GM18909 (cell line): ENCODE measurements around the gene C1QA.

Experiments
- ATAC-seq: cut with Tn5 transposase; IDR thresholded peaks from one replicate; pipeline ENCODE4 v1.9.1; 2021; ENCODE audit warnings: mild to moderate bottlenecking; ENCODE audit not compliant: unreplicated experiment, poor library complexity

Gene C1QA

DNA sequence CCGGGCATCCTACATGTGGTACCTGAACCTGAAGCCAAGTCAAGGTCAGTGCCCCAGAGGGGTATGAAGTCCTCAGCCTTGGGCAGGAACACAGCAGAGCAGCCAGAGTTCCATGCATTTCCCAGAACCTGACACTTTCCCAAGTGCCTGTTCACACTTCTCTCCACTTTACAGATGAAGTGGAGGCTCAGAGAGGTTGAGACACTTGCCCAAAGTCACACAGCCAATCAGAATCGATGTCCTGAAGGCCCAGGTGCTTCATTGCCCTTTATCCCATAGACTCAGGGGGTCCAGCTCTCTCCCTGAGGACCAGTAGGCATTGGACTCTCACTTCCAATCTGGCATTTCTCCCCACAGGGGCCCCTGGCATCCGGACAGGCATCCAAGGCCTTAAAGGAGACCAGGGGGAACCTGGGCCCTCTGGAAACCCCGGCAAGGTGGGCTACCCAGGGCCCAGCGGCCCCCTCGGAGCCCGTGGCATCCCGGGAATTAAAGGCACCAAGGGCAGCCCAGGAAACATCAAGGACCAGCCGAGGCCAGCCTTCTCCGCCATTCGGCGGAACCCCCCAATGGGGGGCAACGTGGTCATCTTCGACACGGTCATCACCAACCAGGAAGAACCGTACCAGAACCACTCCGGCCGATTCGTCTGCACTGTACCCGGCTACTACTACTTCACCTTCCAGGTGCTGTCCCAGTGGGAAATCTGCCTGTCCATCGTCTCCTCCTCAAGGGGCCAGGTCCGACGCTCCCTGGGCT lies 2.2 kb downstream of the C1QA start:
- no peak for ATAC-seq

DNA sequence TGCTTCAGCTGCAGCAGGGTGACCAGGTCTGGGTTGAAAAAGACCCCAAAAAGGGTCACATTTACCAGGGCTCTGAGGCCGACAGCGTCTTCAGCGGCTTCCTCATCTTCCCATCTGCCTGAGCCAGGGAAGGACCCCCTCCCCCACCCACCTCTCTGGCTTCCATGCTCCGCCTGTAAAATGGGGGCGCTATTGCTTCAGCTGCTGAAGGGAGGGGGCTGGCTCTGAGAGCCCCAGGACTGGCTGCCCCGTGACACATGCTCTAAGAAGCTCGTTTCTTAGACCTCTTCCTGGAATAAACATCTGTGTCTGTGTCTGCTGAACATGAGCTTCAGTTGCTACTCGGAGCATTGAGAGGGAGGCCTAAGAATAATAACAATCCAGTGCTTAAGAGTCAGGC lies 2.9 kb downstream of the C1QA start:
- no peak for ATAC-seq

DNA sequence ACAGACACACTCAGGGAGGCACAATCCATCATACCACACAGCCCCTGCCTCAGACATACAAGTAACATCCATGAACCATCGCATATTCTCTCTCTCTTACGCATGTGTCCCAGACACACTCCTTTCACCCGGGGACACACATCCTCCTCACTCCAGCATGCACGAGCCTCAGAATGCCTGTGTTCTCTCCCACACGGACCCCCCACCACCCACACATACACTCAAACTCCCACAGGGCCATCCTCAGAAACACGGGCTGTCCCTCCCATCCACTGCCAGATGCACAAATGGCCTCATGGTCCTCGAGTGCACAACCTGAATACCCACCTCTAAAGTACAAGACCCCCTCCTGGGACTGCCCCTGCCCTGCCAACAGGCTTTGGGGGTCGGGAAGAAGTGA lies 4.8 kb downstream of the C1QA start:
- no peak for ATAC-seq

DNA sequence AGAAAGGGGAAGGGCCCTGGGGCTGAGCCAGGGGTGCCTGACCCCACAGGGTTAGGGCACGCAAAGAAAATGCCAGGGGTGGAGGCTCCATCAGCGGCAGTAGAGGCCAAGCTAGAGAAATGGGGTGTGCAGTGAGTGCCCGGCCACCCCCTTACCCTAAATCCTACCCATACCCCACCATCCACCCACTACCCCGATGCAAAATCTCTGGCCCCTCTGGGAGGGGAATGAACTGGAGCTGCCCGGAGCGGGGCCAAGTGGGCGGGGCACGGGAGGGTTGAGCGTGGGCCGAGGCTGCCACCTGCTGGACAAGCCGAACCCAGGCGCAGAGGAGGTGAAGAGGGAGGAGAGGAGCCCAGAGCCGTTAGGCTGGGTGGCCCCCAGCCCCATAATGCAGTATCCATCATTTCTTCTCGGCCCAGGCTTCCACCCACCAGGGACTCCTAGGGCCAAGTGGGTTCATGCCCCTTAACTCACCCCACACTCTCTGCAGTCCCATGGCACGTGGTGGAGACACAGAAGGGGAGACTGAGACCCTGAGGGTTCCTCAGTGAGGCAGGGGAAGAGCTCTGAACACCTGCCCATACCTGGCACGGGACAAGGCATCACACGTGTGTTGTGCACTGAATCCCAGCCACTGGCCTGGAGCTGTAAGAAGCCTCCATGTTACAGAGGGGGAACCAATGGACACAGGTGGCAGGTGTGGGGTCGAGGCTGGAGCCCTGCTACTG lies 5.6 kb downstream of the C1QA start:
- ATAC-seq = no peak

DNA sequence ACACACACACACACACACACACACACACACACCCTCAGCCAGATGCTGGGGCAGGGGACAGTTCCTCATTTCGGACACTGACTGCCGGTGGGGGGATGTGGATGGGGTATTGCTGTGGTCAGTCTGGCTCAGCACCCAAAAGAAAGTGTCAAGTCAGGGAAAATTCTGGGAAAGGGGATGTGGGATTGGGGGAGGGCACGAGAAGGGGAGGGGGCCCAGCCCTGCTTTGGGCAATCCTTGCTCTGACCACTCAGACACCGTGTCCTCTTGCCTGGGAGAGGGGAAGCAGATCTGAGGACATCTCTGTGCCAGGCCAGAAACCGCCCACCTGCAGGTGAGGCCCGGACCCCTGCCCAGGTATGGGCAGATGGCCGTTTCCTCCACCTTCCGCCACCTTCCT lies 7.0 kb downstream of the C1QA start, which contains the start of gene C1QC:
C1QC (plus strand) TSS at position 253 of the 400 bp plus-strand sequence. CDS start 391 bp downstream, outside the sequence.
- no peak for ATAC-seq

DNA sequence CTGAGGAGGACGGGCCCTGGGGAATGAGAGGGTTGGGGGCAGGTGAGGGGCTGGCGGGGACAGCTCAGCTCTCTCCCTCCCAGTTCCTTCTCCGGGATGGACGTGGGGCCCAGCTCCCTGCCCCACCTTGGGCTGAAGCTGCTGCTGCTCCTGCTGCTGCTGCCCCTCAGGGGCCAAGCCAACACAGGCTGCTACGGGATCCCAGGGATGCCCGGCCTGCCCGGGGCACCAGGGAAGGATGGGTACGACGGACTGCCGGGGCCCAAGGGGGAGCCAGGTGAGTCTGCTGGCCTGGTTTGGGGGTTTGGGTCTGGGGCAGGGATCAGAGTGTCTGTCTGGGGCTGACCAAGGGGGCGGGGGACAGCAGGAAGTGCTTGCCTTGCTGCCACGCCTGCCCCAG lies 7.5 kb downstream of the C1QA start:
- no peak for ATAC-seq

DNA sequence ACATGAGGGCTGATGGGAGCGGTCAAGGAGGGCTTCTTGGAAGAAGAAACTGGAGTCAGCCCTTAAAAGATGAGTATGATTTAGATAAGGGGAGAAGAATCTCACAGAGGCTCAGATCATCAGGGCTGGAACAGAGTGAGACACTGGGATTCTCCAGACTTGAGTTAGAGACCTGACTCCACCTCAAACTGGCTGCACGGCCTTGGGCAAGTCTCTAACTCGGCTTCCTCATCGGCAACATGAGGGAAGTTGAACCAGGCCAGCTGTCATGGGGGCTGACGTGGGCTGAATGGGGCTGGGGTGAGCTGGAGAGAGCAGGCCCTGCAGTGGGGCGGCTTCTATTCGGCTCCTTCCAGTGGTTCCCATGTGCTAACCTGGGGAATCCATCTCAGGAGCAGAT lies 9.5 kb downstream of the C1QA start:
- no peak for ATAC-seq

DNA sequence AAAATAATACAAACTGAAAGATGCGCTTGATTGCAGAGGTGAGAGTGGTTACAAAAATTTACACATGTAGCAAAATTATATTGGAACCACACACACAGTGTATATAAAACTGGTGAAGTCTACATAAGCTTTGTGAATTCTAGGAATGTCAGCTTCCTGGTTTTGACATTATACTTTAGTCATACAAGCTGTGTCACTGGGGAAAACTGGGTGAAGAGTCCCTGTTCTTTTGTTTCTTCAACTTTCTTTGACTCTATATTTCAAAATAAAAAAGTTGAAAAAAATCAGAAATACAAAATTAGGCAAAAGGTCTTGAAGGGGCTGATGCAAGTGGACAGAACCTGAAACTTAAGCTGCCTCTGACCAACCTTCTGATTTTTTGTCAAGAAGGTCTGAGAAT lies 10.0 kb downstream of the C1QA start:
- no peak for ATAC-seq

DNA sequence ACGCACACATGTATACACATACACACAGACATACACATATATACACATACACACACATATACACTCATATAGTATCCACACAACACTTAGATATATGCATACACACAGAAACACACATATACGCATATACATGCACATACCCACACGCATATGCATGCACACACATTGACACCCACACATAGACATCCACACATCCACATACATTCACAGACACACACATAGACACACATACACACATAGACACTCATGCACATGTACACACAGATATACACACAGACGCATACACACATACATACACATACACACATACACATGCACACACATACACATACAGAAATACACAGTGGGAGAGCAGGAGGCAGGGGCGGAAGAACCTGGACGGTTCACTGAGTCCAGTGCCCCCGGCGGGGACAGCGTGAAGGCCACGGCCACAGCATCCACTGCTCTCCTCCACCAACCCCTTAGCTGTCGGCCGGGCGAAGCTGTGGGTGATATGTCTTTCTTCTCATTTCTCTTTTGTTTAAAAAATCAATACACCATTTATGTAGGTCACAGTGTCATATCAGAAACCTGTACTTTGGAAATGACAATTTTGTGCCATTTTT lies 13.8 kb downstream of the C1QA start:
- no peak for ATAC-seq

DNA sequence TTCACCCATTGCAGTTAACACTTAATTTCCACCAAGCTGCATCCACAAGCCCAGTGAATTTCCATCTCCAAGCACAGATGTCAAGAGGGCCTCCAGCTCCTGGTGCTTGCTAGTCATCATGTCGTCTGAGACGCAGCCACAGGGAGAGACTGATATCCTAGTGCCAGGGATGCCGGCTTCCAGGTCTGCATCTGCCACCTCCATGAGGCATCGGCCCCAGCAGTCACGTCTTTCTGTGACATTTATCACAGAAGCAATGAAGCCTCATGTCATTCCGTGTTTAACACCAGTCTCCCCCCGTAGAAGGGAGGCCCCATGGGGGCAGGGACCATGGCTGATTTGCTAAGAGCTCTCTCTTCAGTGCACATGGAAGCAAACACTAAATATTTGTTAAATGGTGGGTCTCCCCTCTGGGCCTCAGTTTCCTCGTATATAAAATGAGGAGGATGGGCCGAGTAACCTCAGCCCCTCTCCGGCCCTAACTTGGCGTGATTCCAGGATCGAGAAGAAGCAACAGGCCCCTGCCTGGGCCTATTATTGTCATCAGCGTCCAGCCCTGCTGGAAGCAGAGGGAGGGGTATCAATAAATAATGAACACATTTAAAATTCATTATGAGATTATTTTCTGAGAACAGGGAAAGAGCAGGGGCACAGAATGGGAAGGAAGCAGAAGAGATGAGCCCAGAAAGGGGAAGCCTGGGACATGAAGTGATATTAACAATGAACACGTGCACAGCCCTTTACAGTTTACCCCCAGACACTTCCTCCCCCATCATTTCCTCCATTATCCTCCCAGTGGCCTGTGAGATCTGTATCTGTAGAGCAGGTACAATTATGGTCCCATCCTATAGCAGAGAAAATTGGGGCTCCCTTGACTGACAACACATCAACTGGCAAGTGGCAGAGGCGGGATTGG lies 15.8 kb downstream of the C1QA start:
- ATAC-seq = no peak

DNA sequence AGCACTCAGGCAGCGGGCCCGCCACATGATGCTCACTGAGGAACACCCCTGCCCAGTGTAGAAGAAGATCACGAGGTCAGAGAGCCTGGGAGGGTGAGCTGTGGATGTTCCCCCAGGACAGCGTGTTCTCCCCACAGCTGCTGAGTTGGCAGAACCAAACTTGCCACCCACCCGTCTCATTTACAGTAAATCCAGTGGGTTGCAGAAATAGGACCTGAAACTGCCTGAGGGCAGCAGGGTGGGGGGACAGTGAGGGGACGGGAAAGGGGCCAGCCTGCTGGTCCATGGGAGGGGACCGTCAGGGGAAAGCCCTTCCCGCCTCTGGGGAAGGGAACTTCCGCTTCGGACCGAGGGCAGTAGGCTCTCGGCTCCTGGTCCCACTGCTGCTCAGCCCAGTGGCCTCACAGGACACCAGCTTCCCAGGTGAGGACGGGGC lies 16.5 kb downstream of the C1QA start, which contains the start of gene C1QB:
C1QB (plus strand) TSS at position 356 of the 436 bp plus-strand sequence. CDS start 6,227 bp downstream, outside the sequence.
- no peak for ATAC-seq

DNA sequence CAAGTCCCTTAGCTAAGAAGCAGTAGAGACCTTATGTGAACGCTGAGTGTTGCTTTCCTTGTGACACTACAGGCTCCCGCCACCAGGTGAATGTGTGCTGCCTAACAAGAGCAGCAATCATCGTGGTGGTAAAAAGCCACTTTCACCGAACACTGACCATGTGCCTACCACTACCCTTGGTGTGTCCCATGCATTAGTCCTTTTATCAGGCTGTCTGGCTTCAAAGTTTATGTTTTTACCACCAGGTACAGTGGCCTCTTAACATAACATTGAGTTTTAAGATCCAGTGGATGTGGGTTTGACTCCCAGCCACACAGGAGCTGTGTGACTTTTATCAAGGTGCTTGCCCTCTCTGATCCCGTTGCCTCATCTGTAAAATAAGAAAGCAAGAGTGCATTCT lies 18.3 kb downstream of the C1QA start:
- no peak for ATAC-seq

DNA sequence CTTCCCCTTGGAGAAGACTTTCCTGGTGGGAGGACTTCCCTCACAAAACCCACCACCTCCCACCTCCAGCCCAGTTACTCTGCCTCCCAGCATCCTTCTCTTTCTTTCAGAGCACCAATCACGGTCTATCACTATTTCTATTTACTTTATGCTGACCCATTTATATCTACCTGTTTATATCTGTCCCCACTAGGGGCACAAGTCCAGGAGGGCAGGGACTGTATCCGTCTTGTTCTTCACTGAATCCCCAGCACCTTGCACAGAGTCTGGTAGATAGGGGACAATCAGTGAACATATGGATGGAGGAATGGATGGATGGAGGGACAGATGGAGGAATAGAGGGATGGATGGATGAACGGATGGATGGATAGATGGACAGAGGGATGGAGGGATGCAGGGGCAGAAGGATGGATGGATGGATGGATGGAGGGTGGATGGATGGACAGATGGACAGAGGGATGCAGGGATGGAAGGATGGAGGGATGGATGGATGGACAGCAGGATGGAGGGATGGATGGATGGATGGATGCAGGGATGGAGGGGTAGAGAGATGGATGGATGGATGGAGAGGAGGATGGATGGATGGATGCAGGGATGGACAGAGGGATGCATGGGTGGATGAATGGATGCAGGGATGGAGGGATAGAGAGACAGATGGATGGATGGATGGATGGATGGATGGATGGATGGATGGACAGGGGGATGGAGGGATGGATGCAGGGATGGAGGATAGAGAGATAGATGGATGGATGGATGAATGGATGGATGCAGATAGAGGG lies 22.1 kb downstream of the C1QA start:
- ATAC-seq = no peak

DNA sequence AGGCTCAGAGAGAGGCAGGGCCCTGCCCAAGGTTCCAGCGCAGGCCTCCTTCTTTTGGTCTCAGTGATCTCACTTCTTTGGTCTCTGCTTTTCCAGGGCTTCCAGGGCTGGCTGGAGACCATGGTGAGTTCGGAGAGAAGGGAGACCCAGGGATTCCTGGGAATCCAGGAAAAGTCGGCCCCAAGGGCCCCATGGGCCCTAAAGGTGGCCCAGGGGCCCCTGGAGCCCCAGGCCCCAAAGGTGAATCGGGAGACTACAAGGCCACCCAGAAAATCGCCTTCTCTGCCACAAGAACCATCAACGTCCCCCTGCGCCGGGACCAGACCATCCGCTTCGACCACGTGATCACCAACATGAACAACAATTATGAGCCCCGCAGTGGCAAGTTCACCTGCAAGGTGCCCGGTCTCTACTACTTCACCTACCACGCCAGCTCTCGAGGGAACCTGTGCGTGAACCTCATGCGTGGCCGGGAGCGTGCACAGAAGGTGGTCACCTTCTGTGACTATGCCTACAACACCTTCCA lies 24.4 kb downstream of the C1QA start:
- no peak for ATAC-seq

DNA sequence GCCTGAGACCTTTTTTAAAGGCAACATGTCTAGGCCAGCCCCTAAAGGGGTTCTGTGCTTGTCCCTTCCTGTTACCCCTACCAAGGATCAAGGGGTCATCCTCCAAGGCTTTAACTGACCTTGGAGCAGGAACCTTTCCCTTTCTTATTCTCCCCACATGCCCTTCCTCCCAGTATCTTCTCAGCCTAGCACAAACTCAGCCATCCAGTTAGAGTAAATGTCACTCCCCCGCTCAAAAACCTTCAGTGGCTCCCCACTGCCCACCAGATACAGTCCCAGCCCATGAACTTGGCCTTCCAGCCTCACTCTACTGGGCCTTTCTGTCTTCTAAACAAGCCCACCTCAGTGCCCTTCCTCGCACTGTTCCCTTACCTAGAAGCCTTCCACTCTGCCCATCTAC lies 25.5 kb downstream of the C1QA start:
- no peak for ATAC-seq

DNA sequence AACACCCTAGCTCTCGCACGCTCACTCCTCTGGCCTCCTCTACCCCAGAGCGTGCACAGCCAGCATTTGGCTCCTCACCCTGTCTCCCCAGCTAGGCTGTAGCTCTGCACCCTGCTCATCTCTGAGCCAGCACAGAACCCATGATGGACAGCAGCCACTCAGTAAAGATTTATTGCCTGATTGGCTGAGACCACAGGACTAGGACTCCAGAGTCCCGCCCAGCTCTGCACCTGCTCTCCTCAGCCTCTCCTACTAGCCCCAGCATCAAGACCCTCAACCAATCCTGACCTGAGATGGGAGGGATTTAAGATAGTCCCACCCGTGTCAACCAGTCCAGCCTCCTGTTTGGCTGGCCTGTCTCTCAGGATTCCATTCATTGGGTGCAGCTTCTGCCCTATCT lies 25.9 kb downstream of the C1QA start:
- no peak for ATAC-seq

DNA sequence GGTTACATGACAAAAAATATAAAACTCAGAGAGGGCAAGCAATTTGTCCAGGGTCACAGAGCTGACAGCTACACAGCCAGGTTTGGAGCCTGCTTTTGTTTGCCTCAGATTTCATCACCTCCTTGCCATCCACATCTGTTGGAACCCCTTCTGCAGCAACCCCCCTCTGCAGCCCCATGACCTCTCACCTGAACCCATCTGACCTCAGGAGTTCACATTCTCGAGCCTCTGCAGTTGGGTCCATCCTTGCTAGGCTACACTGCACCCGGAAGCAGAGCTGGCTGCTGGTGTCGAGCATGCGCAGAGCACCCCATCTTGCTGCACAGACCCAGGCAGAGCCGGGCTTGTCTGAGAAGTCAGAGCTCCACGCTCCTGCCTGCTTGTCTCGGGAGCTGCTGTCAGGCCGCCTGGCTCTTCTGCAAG lies 26.6 kb downstream of the C1QA start:
- no peak for ATAC-seq

DNA sequence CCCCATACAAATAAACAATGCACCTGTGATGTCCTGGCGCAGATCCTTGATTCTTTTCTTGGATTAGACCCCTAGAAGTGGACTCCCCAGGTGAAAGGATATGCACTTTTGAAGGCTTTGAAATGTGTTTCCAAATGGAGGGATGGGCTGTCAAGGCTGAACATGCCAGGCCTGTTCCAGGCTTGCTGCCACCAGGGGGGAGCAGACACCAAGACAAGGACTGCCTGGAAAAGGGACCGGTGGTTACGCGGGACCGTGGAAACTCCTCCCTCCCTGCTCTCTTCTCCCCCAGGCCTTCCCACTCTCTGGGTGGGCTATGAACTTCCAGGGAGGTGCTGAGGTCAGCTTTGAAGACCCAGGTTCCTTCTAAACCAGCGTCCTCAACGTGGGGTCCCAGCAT lies 29.3 kb downstream of the C1QA start:
- ATAC-seq = no peak

DNA sequence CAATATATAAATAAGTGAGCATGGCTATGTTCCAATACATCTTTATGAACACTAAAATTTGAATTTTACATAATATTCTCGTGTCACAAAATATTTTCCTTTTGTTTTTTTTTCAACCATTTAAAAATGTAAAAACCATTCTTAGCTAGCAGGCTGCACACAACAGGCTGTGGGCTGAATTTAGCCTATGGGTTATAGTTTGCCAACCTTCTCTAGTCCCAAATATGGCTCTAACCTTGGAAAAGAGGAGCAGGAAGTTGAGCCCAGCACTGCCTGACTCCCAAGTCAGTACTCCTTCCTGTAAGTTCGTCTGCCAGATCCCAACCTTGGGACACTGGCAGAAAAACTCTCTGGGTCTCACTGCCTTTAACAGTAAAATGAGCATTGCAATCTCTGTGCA lies 30.0 kb downstream of the C1QA start:
- no peak for ATAC-seq
